WTC11 (cell line): ENCODE data around the gene PLEKHA1. TPM values are rescaled to one million over a fixed set of nuclear protein-coding genes. Genes with fewer than 3 reads are reported as not detected.

ENCODE experiments used
- ATAC-seq: fragments of 200-7000 bp; cut with Tn5 transposase; 2 replicates; pipeline ENCODE4 v1.10.0; 2021; ENCODE audit warnings: mild to moderate bottlenecking, moderate library complexity
- CTCF ChIA-PET: fragments of 300-600 bp; sonication (Branson Sonifier 250); formaldehyde crosslinking; loops from one replicate; lab custom pipeline; 2021; ENCODE audit warnings: antibody characterized with exemption; lab: Charles Lee
- POLR2A ChIA-PET: fragments of 350-600 bp; sonication (Branson Sonifier 250); formaldehyde crosslinking; loops from one replicate; lab custom pipeline; 2021; ENCODE audit warnings: antibody characterized with exemption; lab: Charles Lee
- DNase-seq: peaks from one replicate; pipeline ENCODE4 v3.0.0; 2021; ENCODE audit warnings: low spot score
- H3K27ac Mint-ChIP-seq: 2 replicates; pipeline ENCODE4 v1.8.0; 2021; ENCODE audit warnings: mixed read lengths
- H3K27me3 Mint-ChIP-seq: 2 replicates; pipeline ENCODE4 v1.8.0; 2021; ENCODE audit warnings: low read depth, mild to moderate bottlenecking, moderate library complexity, mixed read lengths
- H3K36me3 Mint-ChIP-seq: 2 replicates; pipeline ENCODE4 v1.8.0; 2021; ENCODE audit warnings: mixed read lengths
- H3K4me1 Mint-ChIP-seq: 2 replicates; pipeline ENCODE4 v1.8.0; 2022; ENCODE audit warnings: mixed read lengths
- H3K4me3 Mint-ChIP-seq: 2 replicates; pipeline ENCODE4 v1.8.0; 2021; ENCODE audit warnings: mild to moderate bottlenecking, moderate library complexity, mixed read lengths
- H3K9me3 Mint-ChIP-seq: 2 replicates; pipeline ENCODE4 v1.8.0; 2021; ENCODE audit warnings: mixed read lengths
- AFF4 ChIP-seq: sonication (generic); formaldehyde crosslinking; IDR thresholded peaks from 2 replicates; pipeline ENCODE4 v1.8.1; 2023; ENCODE audit warnings: mild to moderate bottlenecking, missing genetic modification reagents, borderline replicate concordance
- ETV6 ChIP-seq: sonication (generic); formaldehyde crosslinking; IDR thresholded peaks from 2 replicates; pipeline ENCODE4 v1.8.1; 2022; ENCODE audit warnings: mild to moderate bottlenecking, missing genetic modification reagents
- FOXP1 ChIP-seq: sonication (generic); formaldehyde crosslinking; IDR thresholded peaks from 2 replicates; pipeline ENCODE4 v1.8.0; 2022; ENCODE audit warnings: missing genetic modification reagents, mild to moderate bottlenecking, moderate library complexity, borderline replicate concordance
- HMGA2 ChIP-seq: fragments of 250-450 bp; sonication (Bioruptor Pico); IDR thresholded peaks from 2 replicates; pipeline ENCODE4 v1.4.0; 2021; ENCODE audit warnings: mild to moderate bottlenecking, moderate library complexity
- IRF2 ChIP-seq: sonication (generic); formaldehyde crosslinking; IDR thresholded peaks from 2 replicates; pipeline ENCODE4 v1.8.0; 2022; ENCODE audit warnings: low read depth, missing genetic modification reagents, borderline replicate concordance
- JAZF1 ChIP-seq: fragments of 250-450 bp; sonication (Bioruptor Pico); IDR thresholded peaks from 2 replicates; pipeline ENCODE4 v1.9.0; 2021; ENCODE audit warnings: moderate library complexity, mild to moderate bottlenecking, inconsistent platforms
- JUN ChIP-seq: sonication (generic); formaldehyde crosslinking; IDR thresholded peaks from 2 replicates; pipeline ENCODE4 v1.8.0; 2023; ENCODE audit warnings: mild to moderate bottlenecking, missing genetic modification reagents
- MLX ChIP-seq: sonication (generic); formaldehyde crosslinking; IDR thresholded peaks from 2 replicates; pipeline ENCODE4 v1.8.1; 2023; ENCODE audit warnings: mild to moderate bottlenecking, missing genetic modification reagents, moderate library complexity
- NFATC4 ChIP-seq: fragments of 250-450 bp; sonication (Bioruptor Pico); IDR thresholded peaks from 2 replicates; pipeline ENCODE4 v1.9.0; 2021; ENCODE audit warnings: mild to moderate bottlenecking
- PREB ChIP-seq: sonication (generic); formaldehyde crosslinking; IDR thresholded peaks from 2 replicates; pipeline ENCODE4 v1.8.1; 2022; ENCODE audit warnings: mild to moderate bottlenecking, missing genetic modification reagents, moderate library complexity, borderline replicate concordance
- SMAD4 ChIP-seq: sonication (generic); formaldehyde crosslinking; IDR thresholded peaks from 2 replicates; pipeline ENCODE4 v1.8.0; 2022; ENCODE audit warnings: mild to moderate bottlenecking, missing genetic modification reagents
- TCF7 ChIP-seq: sonication (generic); formaldehyde crosslinking; IDR thresholded peaks from 2 replicates; pipeline ENCODE4 v1.8.0; 2022; ENCODE audit warnings: mild to moderate bottlenecking, low read depth, missing genetic modification reagents, moderate library complexity
- USF2 ChIP-seq: sonication (generic); formaldehyde crosslinking; IDR thresholded peaks from 2 replicates; pipeline ENCODE4 v1.8.1; 2023; ENCODE audit warnings: mild to moderate bottlenecking, missing genetic modification reagents, moderate library complexity
- ZBTB21 ChIP-seq: sonication (generic); formaldehyde crosslinking; IDR thresholded peaks from 2 replicates; pipeline ENCODE4 v1.8.1; 2023; ENCODE audit warnings: mild to moderate bottlenecking, missing genetic modification reagents, borderline replicate concordance
- ZBTB43 ChIP-seq: sonication (generic); formaldehyde crosslinking; IDR thresholded peaks from 2 replicates; pipeline ENCODE4 v1.8.1; 2023; ENCODE audit warnings: mild to moderate bottlenecking, missing genetic modification reagents
- ZNF138 ChIP-seq: sonication (generic); formaldehyde crosslinking; conservative IDR thresholded peaks from 2 replicates; pipeline ENCODE4 v1.8.1; 2022; ENCODE audit warnings: mild to moderate bottlenecking, moderate library complexity, missing genetic modification reagents
- ZNF232 ChIP-seq: sonication (generic); formaldehyde crosslinking; IDR thresholded peaks from 2 replicates; pipeline ENCODE4 v1.8.0; 2022; ENCODE audit warnings: mild to moderate bottlenecking, missing genetic modification reagents
- ZNF263 ChIP-seq: sonication (generic); formaldehyde crosslinking; IDR thresholded peaks from 2 replicates; pipeline ENCODE4 v1.8.1; 2022; ENCODE audit warnings: low read depth, mild to moderate bottlenecking, moderate library complexity, missing genetic modification reagents
- ZNF281 ChIP-seq: sonication (generic); formaldehyde crosslinking; IDR thresholded peaks from 2 replicates; pipeline ENCODE4 v1.8.0; 2023; ENCODE audit warnings: mild to moderate bottlenecking, missing genetic modification reagents
- ZNF423 ChIP-seq: fragments of 250-450 bp; sonication (Bioruptor Pico); IDR thresholded peaks from 2 replicates; pipeline ENCODE4 v2.1.2; 2022; ENCODE audit warnings: mild to moderate bottlenecking, moderate library complexity
- total RNA-seq: library from RNA; stranded (reverse); gene quantifications from 3 replicates; pipeline ENCODE4 v1.2.3, GENCODE V29; 2021

PLEKHA1 gene
- total RNA-seq, 1 experiment from 2014 or later, result 34.6 TPM

- ATAC-seq (no peak), DNase-seq (no peak)
- no peak overlapping the region for H3K4me3 Mint-ChIP-seq
- TF ChIP-seq ZNF423 (no peak), MLX (no peak), SMAD4 (no peak), NFATC4 (no peak), TCF7 (CRISPR knock-in tag) (no peak), PREB (CRISPR knock-in tag) (no peak), JAZF1 (CRISPR knock-in tag) (no peak), ETV6 (CRISPR knock-in tag) (no peak), HMGA2 (no peak)
- H3K27me3 Mint-ChIP-seq, result no peaks in the 10 kb centered on the region
- POLR2A ChIA-PET, result no interaction called here
- H3K36me3 Mint-ChIP-seq, result peaks cover 34% of the 10 kb centered on the region
- H3K4me1 Mint-ChIP-seq, result peaks cover 7% of the 10 kb centered on the region
- no peak overlapping the region for H3K27ac Mint-ChIP-seq
- H3K9me3 Mint-ChIP-seq, result no peaks in the 10 kb centered on the region
- CTCF ChIA-PET, result interaction anchor here (1.4 kb wide), 1 partner anchor 123 kb away, joined by 4 read pairs; no protein-coding TSS in a partner anchor
Measured at GRCh38 chr10:122421054-122421625, 46.6 kb downstream of the PLEKHA1 start.

- ChIA-PET POLR2A (no interaction called here), CTCF (interaction anchor here (1.4 kb wide), 1 partner anchor 123 kb away, joined by 4 read pairs; no protein-coding TSS in a partner anchor)
- Mint-ChIP-seq H3K36me3 (peaks cover 31% of the 10 kb centered on the region), H3K9me3 (no peaks in the 10 kb centered on the region), H3K27me3 (no peaks in the 10 kb centered on the region), H3K27ac (no peak overlapping the region), H3K4me1 (peaks cover 10% of the 10 kb centered on the region), H3K4me3 (no peak overlapping the region)
- no peak for DNase-seq
- no peak for ATAC-seq
- no peak for TF ChIP-seq AFF4 (CRISPR knock-in tag)
- no peak for TF ChIP-seq ZBTB43 (CRISPR knock-in tag)
- no peak for TF ChIP-seq FOXP1 (CRISPR knock-in tag)
- no peak for TF ChIP-seq ZNF281 (CRISPR knock-in tag)
- TF ChIP-seq ZNF138 (CRISPR knock-in tag), result no peak
- no peak for TF ChIP-seq TCF7 (CRISPR knock-in tag)
- TF ChIP-seq USF2 (CRISPR knock-in tag), result no peak
- TF ChIP-seq ZBTB21 (CRISPR knock-in tag), result no peak
- no peak for TF ChIP-seq ZNF232 (CRISPR knock-in tag)
- TF ChIP-seq IRF2 (CRISPR knock-in tag), result no peak
- TF ChIP-seq JUN (CRISPR knock-in tag), result no peak
- no peak for TF ChIP-seq ZNF263 (CRISPR knock-in tag)
Measured at GRCh38 chr10:122421742-122422141, 47.2 kb downstream of the PLEKHA1 start.
